KG1 (cell line): ENCODE measurements around the gene TNFRSF14.

ENCODE experiments used
- DNase-seq: peaks from one replicate; lab custom pipeline; 2025; lab: John Stamatoyannopoulos, UW

The TNFRSF14 gene

GRCh38 chr1:2602311-2602835 is 46.2 kb downstream of the TNFRSF14 start:
- DNase-seq = no peak

- DNase-seq = no peak
Measured at GRCh38 chr1:2602866-2603520, 46.8 kb downstream of the TNFRSF14 start.

GRCh38 chr1:2603521-2604155 is 47.5 kb downstream of the TNFRSF14 start:
- no peak for DNase-seq

- no peak for DNase-seq
Measured at GRCh38 chr1:2604156-2604843, 48.1 kb downstream of the TNFRSF14 start.

- DNase-seq = no peak
Measured at GRCh38 chr1:2604844-2605508, 48.8 kb downstream of the TNFRSF14 start.

- DNase-seq = no peak
Measured at GRCh38 chr1:2605509-2606395, 49.6 kb downstream of the TNFRSF14 start.

GRCh38 chr1:2606396-2606880 is 50.3 kb downstream of the TNFRSF14 start:
- DNase-seq = no peak

GRCh38 chr1:2606881-2607621 is 50.9 kb downstream of the TNFRSF14 start:
- DNase-seq = no peak

- no peak for DNase-seq
Measured at GRCh38 chr1:2607641-2608091, 51.5 kb downstream of the TNFRSF14 start.

GRCh38 chr1:2609319-2610035 is 53.3 kb downstream of the TNFRSF14 start:
- no peak for DNase-seq

- DNase-seq = no peak
Measured at GRCh38 chr1:2610036-2610959, 54.1 kb downstream of the TNFRSF14 start.

GRCh38 chr1:2611031-2611501 is 54.9 kb downstream of the TNFRSF14 start:
- no peak for DNase-seq

- DNase-seq = no peak
Measured at GRCh38 chr1:2611621-2612437, 55.7 kb downstream of the TNFRSF14 start.

- DNase-seq = no peak
Measured at GRCh38 chr1:2612591-2613365, 56.6 kb downstream of the TNFRSF14 start.
